Astrocyte (in vitro differentiated cells and primary cell): ENCODE measurements around the gene GMPR.

Experiments used
- EZH2 ChIP-seq: IDR thresholded peaks from 2 replicates; pipeline ENCODE4 v1.6.1; 2012; ENCODE audit warnings: mild to moderate bottlenecking, low read length, inconsistent platforms; ENCODE audit not compliant: insufficient read depth
- TF ChIP-seq, protein P1 (sequence below): IDR thresholded peaks from 2 replicates; pipeline ENCODE4 v1.5.1; 2011; ENCODE audit warnings: low read depth, mild to moderate bottlenecking, inconsistent platforms, low read length, moderate library complexity; ENCODE audit not compliant: insufficient read depth

GRCh38 chr6:16274483-16274882, 36.1 kb downstream of the GMPR start:
- TF ChIP-seq, protein P1, sequence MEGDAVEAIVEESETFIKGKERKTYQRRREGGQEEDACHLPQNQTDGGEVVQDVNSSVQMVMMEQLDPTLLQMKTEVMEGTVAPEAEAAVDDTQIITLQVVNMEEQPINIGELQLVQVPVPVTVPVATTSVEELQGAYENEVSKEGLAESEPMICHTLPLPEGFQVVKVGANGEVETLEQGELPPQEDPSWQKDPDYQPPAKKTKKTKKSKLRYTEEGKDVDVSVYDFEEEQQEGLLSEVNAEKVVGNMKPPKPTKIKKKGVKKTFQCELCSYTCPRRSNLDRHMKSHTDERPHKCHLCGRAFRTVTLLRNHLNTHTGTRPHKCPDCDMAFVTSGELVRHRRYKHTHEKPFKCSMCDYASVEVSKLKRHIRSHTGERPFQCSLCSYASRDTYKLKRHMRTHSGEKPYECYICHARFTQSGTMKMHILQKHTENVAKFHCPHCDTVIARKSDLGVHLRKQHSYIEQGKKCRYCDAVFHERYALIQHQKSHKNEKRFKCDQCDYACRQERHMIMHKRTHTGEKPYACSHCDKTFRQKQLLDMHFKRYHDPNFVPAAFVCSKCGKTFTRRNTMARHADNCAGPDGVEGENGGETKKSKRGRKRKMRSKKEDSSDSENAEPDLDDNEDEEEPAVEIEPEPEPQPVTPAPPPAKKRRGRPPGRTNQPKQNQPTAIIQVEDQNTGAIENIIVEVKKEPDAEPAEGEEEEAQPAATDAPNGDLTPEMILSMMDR = no peak
- no peak for TF ChIP-seq EZH2
